HG03139 (cell line): ENCODE measurements around the gene MED10.

Experiments used
- ATAC-seq: cut with Tn5 transposase; IDR thresholded peaks from one replicate; pipeline ENCODE4 v1.9.1; 2021; ENCODE audit not compliant: unreplicated experiment

The MED10 gene, protein sequence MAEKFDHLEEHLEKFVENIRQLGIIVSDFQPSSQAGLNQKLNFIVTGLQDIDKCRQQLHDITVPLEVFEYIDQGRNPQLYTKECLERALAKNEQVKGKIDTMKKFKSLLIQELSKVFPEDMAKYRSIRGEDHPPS

DNA sequence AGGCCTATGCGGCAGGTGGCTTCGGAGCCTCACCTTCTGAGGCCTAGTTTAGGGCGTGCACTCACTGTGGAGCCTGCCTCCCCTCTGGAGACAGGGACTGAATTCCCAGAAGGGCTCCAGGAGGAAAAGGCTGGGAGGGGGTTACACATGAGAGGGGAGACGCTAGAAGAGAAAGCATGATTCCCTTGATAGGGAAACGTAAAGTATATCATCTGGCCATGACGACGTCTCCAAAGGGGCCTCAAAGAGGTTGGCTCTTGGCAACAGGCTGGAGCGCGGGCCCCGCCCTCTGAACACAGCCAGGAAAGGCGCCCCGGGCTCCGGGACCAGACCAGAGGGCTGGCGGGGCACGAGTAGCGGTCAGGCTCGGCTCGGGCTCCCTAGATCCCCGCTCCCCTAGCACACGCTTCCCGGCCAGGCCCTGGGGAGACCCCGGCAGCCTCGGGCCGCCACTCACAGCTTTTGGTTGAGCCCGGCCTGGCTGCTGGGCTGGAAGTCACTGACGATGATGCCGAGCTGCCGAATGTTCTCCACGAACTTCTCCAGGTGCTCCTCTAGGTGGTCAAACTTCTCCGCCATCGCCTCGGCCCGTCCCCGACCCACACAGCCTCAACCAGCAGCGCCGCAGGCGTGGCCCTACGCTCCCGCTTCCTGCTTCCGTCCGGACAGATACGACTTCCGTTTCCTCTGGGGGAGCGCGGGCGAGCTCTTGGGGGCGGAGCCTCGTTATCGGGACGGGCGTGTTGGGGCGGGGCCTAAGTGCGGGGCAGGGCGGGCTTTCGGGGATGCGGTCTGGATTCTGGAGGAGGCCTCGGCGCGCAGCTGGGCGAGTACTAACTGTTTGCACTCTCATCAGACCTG is at the start of gene MED10:
Gene MED10 (minus strand): TSS at position 643 of the 861 bp plus-strand sequence. CDS start 64 bp downstream, at position 579.
- peak; percentile 99 for ATAC-seq

DNA sequence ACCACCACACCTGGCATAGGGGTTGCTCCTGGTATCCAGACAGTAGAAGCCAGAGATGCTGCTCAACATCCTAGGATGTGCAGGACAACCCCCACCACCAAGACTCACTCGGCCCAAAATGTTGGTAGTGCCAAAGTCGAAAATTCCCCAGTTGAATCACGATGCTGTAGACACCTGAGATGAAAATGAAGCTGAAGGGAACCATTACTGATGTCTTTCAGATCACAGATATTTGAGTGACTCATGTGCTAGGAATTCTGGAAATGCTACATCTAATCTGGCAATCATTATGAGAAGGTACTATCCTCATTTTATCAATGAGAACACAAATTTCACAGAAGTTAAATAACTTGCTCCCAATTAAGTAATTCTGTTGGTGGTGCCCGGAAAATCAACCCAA is 49.3 kb upstream of the MED10 start:
- ATAC-seq = no peak

DNA sequence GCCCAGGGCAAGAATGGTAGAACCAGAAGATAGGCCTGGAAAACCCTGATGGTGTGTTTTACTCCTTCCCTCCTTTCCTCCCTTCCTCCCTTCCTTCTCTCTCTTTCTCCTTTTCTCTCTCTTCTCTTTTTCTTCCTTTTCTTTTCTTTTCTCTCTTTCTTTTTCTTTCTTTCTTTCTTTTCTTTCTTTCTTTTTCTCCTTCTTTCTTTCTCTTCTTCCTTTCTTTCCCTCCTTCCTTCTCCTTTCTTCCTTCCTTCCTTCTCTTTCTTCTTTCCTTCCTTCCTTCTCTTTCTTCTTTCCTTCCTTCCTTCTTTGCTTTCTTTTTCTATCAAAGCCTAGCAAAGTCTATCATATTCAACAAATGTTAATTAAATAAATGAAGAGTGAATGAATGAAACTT is 46.4 kb upstream of the MED10 start:
- ATAC-seq = no peak

DNA sequence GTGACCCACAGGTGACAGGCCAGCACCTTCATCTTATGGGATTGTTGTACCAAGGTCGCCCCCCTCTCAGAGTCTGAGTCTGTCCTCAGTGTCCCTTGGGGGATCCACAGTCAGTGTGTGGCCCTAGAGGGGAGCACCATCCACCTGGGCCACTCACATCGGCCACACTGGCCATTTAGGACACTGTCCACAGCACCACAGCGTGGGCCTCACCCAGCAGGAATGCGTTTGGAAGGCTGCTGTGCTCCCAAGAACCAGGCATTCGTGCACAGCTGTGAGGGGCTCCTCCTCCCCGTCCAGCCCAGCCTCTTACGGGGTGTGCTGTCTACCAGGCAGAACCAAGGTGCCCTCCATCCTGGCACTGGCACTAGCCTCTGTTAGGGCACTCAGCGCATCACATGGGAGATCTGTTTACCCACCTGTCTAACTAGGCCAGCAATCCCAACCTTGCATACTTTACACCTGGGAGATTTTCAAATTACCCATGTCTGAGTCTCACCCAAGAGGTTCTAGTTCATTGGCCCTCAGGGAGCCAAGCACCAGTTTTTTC is 45.8 kb upstream of the MED10 start:
- no peak for ATAC-seq

DNA sequence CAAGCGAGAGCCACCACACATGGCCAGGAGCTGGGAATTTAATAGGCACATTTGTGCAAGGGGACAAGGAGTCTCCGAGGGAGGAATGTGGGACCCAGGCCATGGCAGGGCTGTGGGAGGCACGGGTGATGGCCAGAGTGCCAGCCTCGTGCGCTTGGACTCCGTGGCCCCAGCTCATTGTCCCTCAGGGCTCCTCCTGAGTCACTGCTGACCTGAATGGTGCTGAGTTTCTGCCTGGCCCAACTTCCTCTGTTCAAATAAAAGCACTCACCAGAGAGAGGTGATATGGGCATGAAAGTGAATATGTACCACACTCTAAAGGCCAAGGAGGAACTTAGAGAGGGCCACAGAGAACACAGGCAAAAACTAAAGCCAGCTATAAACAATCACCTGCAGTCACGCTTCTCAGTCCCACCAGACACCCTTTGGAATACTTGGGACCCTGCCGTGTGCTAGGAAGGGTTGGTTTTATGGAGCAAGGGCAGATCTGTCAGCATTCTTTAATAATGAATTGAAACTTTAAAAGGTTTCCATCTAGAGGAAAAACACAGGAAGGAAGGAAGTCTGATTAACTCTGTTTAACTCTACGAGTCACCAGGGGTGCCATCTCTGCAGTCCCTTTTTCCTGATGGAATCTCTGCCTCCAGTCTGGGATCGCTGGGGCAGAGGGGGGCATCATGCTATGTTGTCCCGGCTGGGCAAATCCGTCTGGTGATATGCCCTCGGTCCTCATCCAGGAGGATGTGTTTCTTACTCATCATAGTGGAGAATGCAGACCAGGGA is 45.2 kb upstream of the MED10 start:
- ATAC-seq = no peak

DNA sequence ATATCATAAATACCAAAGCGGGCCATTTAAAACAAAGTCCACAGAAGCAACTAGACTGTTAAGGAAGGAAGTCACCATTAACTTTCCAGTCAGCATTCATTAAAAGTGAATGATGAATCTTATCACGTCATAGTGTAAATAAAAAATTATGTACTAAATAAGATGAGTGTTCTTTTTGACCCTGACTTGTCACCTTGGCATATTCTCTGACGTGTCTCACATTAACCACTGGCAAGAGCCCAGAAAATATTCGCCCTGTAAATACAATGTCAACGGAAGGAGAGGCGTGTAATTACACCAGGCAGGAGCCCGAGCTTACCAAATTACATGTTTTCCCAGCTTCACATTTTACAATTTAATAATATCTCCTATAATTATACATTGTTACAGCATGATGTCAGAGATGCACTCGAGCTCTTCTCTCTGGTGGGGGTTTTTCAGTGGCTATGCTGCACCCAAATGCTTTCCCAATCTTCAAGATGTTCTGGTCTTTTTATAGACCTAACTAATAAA is 41.0 kb upstream of the MED10 start:
- no peak for ATAC-seq

DNA sequence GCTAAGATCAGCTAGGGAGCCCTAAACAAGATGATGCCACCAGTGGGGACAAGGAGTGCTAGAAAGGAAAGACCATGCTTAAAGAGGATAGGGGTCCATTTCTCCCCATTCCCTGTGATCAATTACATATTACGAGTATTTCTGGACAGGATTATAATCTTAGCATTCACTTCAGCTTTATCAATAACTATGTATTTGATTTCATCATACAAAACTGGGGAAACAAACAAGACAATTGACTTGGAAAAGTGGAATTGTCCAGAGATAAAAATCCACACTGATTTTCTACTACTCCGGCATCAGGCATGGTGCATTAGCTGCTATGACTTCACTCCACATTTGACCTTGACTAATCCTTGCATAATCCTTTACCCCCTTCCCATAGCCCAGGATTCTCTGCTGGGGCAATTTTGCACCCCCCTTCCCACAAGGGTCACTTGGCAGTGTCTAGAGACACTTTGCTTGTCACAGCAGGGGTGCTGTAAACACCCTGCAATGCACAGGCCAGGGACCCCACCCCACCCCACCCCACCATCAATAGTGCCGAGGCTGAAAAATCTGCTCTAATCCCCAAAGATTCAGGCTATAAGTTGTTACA is 40.4 kb upstream of the MED10 start:
- no peak for ATAC-seq

DNA sequence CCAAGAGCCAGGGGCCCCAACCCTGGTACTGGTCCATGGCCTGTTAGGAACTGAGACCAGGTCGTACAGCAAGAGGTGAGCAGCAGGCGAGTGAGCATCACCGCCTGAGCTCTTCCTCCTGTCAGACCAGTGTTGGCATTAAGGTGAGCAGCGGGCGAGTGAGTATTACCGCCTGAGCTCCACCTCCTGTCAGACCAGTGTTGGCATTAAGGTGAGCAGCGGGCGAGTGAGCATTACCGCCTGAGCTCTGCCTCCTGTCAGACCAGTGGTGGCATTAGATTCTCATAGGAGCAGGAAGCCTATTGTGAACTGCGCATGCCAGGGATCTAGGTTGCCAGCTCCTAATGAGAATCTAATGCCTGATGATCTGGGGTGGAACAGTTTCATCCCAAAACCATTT is 39.3 kb upstream of the MED10 start:
- ATAC-seq = no peak

DNA sequence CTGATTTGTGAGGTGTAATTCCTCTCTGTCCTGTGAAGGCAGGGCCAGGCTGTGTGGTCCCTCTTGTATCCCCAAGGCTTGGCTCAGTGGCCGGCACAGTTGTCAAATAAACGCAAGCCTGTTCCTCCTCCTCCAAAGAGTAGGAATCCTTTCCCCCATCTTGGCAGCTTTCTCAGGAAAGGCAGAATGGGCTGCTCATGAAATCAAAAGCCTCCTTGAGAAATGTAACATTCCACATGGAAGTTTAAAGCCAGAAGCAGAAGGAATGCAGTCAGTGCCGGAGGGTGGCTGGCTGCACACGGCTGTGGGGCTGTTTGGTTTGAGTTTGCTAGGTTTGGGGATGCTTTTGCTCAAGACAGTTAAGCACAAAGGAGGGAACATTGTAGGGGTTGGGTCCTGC is 34.5 kb upstream of the MED10 start:
- no peak for ATAC-seq

DNA sequence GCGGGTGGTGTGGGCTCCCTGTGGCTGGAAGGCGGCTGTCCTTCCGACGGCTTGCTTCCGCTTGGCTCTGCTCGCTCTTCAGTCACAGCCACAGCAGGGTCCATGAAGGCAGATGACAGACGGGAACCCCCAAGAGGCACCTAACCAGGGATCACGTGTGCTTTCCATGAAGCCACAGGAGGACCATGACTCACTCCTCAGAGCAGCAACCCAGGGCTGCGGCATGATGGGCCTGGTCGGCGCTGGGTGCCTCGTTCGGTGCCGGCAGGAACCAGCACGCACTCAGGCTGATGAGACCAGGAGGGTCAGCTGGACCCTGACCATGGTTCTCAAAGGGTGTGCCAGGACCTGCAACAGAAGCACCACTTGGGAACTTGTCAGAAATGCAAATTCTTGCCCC is 32.8 kb upstream of the MED10 start:
- no peak for ATAC-seq

DNA sequence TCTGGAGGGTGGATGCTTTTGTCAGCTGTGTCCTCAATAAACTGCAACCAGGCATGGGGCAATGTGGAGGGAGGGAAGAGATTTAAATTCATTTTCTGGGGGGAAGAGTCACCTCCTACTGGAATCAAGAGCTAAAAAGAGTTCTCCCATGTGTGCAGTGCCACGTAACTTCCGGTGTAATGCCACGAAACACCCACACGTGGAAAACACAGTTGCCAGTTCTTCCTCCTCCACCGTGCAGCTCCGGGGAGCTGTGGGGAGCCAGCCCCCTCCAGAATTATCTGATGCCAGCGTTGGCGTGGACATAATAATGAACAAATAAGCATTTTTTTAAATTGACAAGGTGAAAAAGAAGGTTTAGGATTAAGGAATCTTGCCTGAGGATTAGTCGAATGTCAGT is 32.1 kb upstream of the MED10 start:
- no peak for ATAC-seq

DNA sequence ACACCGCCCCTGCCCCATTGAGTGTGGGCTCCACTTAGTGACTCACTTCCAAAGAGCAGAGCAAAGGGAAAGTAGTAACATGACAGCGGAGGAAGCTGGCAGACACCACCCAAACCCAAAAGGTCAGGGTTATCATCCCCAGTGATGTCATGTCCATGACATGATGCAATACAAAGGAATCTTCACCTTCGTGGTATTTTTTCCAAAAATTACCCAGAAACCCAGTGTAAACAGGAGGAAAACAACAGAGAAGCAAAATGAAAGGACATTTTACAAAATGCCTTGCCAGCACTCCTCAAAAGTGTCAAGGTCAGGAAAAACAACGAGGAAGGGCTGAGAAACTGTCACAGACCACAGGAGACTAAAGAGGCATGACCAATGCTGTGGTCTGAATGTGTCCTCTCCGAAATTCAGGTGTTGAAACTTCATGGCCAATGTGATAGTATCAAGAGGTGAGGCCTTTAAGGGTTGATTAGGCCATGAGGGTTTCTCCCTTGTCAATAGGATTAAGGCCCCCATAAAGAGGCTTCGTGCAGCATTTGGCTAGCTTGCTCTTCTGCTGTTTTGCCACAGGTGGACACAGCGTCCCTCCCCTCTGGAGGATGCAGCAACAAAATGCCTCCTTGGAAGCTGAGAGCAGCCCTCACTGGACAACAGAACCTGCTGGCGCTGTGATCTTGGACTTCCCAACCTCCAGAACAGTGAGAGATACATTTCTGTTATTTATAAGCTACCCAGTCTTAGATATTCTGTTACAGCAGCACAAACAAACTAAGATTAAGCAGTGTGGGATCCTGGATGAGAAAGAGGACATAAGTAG is 30.5 kb upstream of the MED10 start:
- ATAC-seq = no peak

DNA sequence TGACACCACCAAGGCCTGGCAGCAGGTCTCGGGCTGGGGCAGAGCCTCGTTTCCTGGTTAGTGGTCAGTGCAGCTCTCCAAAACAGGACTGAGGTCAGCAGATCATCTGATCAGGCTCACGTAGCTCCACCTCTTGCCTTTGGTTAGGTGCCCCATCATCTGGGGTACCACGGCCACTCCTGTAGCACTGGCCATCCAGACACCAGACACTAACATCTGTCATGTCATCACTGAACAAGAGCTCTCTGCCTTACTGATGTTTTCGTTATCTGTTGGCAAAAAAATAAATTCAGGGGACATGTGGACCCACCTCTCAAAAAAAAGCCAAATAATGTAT is 29.9 kb upstream of the MED10 start:
- no peak for ATAC-seq

DNA sequence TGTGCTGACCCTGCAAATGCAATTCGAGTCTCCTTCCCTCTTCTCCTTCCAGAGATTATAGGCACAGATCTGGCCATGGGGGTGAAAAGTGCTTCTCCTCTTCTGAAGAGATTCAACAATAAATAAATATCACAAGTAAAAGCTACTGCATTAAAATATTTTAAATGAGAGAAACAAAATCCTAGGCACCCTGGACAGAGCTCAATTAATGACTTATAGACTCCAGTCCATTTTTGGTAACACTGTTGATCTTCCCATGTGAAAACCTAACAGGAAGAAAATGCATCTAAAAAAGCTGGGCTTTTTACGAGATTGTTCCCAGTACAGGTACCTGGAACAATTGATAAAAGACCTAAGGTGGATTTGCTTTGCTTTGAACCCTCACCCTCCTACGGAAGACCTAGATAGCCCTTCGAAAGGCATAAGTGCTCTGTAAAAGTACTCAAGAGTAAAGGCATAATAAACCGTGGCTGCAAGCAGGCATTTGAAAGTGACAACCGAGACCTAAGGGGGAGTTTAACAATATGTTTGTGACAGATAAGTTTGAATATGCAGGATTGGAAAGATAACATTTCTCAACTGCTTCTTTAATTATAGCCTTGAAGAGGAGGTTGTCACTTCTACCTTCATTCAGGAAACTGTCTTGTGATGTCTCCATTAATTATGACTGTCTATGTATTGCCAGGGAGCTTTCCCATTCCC is 29.4 kb upstream of the MED10 start:
- ATAC-seq = no peak

DNA sequence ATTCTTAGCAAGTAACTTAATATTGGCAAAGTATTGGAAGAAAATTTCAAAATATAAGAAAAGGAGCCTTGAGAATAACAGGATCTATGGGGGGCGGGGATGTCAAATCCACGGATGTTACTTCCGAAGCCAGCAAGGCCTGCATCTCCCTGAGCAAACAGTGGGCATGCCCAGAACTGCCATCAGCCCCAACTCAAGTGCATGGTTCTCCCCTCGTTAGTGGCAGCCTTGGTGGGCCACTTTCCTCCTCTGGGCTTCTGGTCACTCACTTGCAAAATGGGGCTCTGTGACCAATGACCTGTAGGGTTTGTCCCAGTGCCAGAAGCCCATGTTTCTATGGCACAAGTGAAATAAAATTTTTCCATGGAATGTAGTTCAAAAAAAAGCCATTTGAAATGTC is 27.2 kb upstream of the MED10 start:
- ATAC-seq = no peak

DNA sequence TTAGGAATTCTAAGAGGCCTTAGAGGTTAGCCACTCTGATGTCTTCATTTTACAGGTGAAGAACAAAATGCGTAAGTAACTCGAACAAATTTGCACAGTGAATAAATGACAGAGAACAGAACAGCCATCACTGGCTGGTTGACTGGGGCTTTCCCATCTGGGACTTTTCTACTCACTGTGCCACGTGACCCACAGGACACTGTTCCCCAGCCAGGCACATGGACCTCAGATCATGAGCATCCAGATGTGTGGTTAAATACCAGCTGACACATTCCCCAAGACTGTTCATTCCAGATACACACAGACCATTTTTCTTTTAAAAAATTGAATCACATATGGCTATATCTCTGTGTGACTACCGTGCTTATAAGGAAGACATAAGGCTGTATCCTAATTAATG is 25.8 kb upstream of the MED10 start:
- no peak for ATAC-seq

DNA sequence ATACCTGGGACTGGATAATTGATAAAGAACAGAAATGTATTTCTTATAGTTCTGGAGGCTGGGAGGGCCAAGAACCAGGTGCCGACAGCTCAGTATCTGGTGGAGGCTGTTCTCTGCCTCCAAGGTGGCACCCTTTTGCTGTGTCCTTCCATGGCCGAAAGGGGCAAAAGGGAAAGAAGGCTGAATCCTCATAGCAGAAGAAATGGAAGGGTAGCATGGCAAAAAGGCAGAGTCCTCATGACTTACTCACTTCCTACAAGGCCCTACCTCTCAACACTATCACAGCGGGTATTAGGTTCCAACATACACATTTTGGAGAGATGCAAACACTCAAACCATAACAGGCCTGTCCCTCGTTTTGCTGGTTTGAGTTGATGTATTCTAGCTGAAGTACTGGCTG is 25.1 kb upstream of the MED10 start:
- no peak for ATAC-seq

DNA sequence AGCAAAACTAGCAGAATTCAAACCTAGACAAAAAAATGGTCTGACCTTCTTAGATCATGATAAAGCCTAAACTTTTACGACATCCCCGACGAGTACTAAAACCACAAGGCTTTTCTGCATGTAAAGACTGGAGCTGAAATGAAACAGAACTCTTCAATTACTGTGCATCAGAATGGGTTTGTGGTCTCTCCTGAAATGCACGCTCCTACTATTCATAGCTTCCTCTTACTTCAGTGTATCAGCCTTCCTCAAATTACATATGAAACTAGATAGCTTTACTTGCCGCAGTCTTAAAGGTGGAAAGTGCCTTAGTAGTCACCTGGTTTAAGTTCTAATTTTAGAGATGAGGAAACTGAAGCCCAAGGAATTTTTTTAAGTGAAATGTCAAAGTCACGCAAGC is 24.6 kb upstream of the MED10 start:
- ATAC-seq = no peak

DNA sequence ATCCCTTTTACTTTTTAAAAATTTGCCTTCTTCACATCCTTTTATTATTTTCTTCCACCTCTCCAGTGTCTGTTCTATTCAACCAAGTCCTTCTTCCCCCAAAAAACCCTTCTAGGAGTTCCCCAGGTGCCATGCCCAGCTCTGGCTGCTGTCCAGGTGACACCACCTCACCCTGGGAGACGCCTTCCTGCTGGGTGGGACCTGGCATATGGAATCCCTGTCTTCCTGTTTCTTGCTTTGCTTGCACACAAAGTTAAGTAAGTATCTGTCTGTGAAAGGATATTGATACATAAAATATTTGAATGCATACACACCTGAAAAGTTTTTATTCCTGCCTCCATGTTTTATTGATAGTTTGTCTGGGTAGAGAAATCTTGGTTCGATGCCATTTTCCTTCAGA is 23.1 kb upstream of the MED10 start:
- ATAC-seq = no peak
